CD4-positive, CD25-positive, alpha-beta regulatory T cell (primary cell): ENCODE results near the gene KDM4B. TPM values are rescaled to one million over a fixed set of nuclear protein-coding genes. Genes with fewer than 3 reads are reported as not detected.

Experiments used
- ATAC-seq, 2 donors: fragments of 150-1000 bp; cut with Tn5 transposase; one replicate each; pipeline ENCODE4 v1.10.0; 2021; ENCODE audit warnings: low read depth in 2 of 2, moderate number of reproducible peaks in 2 of 2, moderate library complexity in 1 of 2
- DNase-seq, 3 donors: peaks; one replicate each; pipeline versions ENCODE4 v3.0.0 to v3.0.0-alpha.2; 2012 to 2022; ENCODE audit warnings: mixed read lengths in 1 of 3
- H3K27ac ChIP-seq: one replicate; pipeline ENCODE4 v1.7.0; 2013; ENCODE audit warnings: mild to moderate bottlenecking, low read length; ENCODE audit not compliant: insufficient read depth, poor library complexity, severe bottlenecking
- H3K27me3 ChIP-seq: one replicate; pipeline ENCODE4 v1.7.0; 2013; ENCODE audit warnings: low read length; ENCODE audit not compliant: control insufficient read depth, insufficient read depth
- H3K36me3 ChIP-seq: one replicate; pipeline ENCODE4 v1.7.0; 2013; ENCODE audit warnings: mild to moderate bottlenecking, low read length, moderate library complexity; ENCODE audit not compliant: control insufficient read depth, insufficient read depth
- H3K4me1 ChIP-seq: 2 replicates; pipeline ENCODE4 v1.7.0; 2013; ENCODE audit warnings: mild to moderate bottlenecking, low read length; ENCODE audit not compliant: insufficient read depth, control insufficient read depth, poor library complexity, severe bottlenecking
- H3K4me3 ChIP-seq: one replicate; pipeline ENCODE4 v1.7.0; 2013; ENCODE audit warnings: low read depth, mild to moderate bottlenecking, low read length, moderate library complexity
- H3K9me3 ChIP-seq, 2 experiments: 1 replicate in 1 of 2; 2 replicates in 1 of 2; pipeline ENCODE4 v1.7.0; 2013; ENCODE audit warnings: low read length in 2 of 2, mild to moderate bottlenecking in 1 of 2, moderate library complexity in 1 of 2; ENCODE audit not compliant: control insufficient read depth in 2 of 2
- H3K27ac Mint-ChIP-seq, 3 donors: one replicate each; pipeline ENCODE4 v1.8.0; 2020 to 2022; ENCODE audit warnings: mild to moderate bottlenecking in 3 of 3, mixed read lengths in 3 of 3, moderate library complexity in 2 of 3
- H3K27me3 Mint-ChIP-seq: one replicate; pipeline ENCODE4 v1.8.0; 2022; ENCODE audit warnings: mild to moderate bottlenecking, mixed read lengths
- H3K36me3 Mint-ChIP-seq: one replicate; pipeline ENCODE4 v1.8.0; 2020; ENCODE audit warnings: mixed read lengths
- H3K4me1 Mint-ChIP-seq, 4 donors: one replicate each; pipeline ENCODE4 v1.8.0; 2020 to 2022; ENCODE audit warnings: mixed read lengths in 4 of 4, mild to moderate bottlenecking in 1 of 4
- H3K4me3 Mint-ChIP-seq, 4 donors: one replicate each; pipeline ENCODE4 v1.8.0; 2020 to 2022; ENCODE audit warnings: mild to moderate bottlenecking in 4 of 4, mixed read lengths in 4 of 4, moderate library complexity in 3 of 4
- H3K9me3 Mint-ChIP-seq, 7 donors: one replicate each; pipeline ENCODE4 v1.8.0; 2020 to 2022; ENCODE audit warnings: mixed read lengths in 7 of 7, mild to moderate bottlenecking in 3 of 7, moderate library complexity in 2 of 7
- polyA plus RNA-seq, 4 donors: library from polyadenylated mRNA; unstranded; fragments of 300-500 nt; fragmentation: Illumina TruSeq; gene quantifications; one replicate each; pipeline ENCODE4 v1.2.3, GENCODE V29; 2021
- total RNA-seq: library from RNA; stranded (reverse); gene quantifications from one replicate; pipeline ENCODE4 v1.2.3, GENCODE V29; 2022

Gene KDM4B
- total and polyA plus RNA-seq, 5 donors from 2014 or later: 6.3 to 70.0 (median 8.6) TPM

DNA sequence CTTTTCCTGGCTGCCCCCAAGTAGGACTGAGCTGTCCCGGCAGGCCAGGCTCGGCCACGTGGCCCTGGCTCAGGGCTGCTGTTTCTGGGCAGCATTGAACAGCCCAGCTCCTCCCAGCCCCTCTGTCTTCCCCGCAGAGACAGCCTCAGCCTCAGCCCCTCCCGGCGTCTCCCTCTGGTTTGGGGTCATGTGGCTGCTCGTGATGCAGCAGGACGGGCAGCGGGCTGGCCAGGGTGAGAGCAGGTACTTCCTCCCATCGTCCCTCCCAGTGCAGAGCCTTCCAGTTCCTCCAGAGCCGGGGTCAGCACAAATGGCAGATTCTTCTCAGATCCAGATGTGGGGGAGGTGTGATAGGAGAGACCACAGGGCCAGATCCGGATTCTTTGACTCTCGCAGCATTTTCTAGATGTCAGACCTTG is 114.6 kb downstream of the KDM4B start:
- Mint-ChIP-seq H3K9me3 (no peaks in the 10 kb centered on the region), H3K27me3 (no peaks in the 10 kb centered on the region), H3K4me1 (no peaks in the 10 kb centered on the region), H3K36me3 (peaks cover 16% of the 10 kb centered on the region), H3K4me3 (no peak overlapping the region), H3K27ac (no peak overlapping the region)
- no peak overlapping the region for H3K4me3 ChIP-seq
- no peaks in the 10 kb centered on the region for H3K27me3 ChIP-seq
- no peaks in the 10 kb centered on the region for H3K4me1 ChIP-seq
- H3K36me3 ChIP-seq: peaks cover 20% of the 10 kb centered on the region
- H3K27ac ChIP-seq: no peak overlapping the region
- H3K9me3 ChIP-seq: no peaks in the 10 kb centered on the region
- ATAC-seq (no peak), DNase-seq (no peak)

DNA sequence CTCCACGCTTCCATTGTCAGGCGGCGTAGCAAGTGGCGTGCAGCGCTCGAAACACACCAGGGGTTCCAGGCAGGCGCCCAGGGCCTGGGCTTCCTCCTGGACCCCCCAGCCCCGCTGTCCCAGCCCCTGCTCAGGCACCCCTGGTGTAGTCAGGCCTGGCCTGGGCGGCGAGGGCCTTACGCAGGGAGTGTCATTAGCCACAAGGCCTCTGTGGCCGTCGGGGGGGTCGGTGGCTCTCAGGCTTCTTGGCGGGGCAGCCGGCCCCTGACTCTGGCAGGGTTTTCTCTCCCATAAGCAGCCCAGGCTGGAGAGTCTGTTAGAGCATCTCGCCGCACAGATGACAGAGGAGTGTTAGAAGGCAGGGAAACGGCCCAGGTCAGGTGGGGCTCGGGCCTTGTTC is 116.7 kb downstream of the KDM4B start:
- Mint-ChIP-seq H3K9me3 (no peaks in the 10 kb centered on the region), H3K4me1 (no peaks in the 10 kb centered on the region), H3K4me3 (no peak overlapping the region), H3K27ac (no peak overlapping the region), H3K27me3 (no peaks in the 10 kb centered on the region), H3K36me3 (peaks cover 9% of the 10 kb centered on the region)
- ATAC-seq (no peak), DNase-seq (no peak)
- H3K36me3 ChIP-seq: peaks cover 14% of the 10 kb centered on the region
- H3K9me3 ChIP-seq: no peaks in the 10 kb centered on the region
- H3K4me1 ChIP-seq: no peaks in the 10 kb centered on the region
- no peak overlapping the region for H3K27ac ChIP-seq
- H3K27me3 ChIP-seq: no peaks in the 10 kb centered on the region
- no peak overlapping the region for H3K4me3 ChIP-seq

- no peak overlapping the region for H3K4me3 Mint-ChIP-seq
Measured at GRCh38 chr19:5086230-5086629, 117.3 kb downstream of the KDM4B start.

GRCh38 chr19:5086725-5087439 is 118.0 kb downstream of the KDM4B start:
- Mint-ChIP-seq H3K9me3 (no peaks in the 10 kb centered on the region), H3K4me3 (no peak overlapping the region), H3K36me3 (peaks cover 6% of the 10 kb centered on the region), H3K27ac (no peak overlapping the region), H3K27me3 (no peaks in the 10 kb centered on the region), H3K4me1 (no peaks in the 10 kb centered on the region)
- Histone ChIP-seq H3K27ac (no peak overlapping the region), H3K4me3 (no peak overlapping the region), H3K4me1 (no peaks in the 10 kb centered on the region), H3K36me3 (peaks cover 11% of the 10 kb centered on the region), H3K27me3 (no peaks in the 10 kb centered on the region), H3K9me3 (no peaks in the 10 kb centered on the region)
- ATAC-seq (no peak), DNase-seq (no peak)

More at GRCh38 chr19:5086230-5086629, 117.3 kb downstream of the KDM4B start:
- Mint-ChIP-seq H3K36me3 (peaks cover 6% of the 10 kb centered on the region), H3K27me3 (no peaks in the 10 kb centered on the region), H3K4me1 (no peaks in the 10 kb centered on the region), H3K9me3 (no peaks in the 10 kb centered on the region), H3K27ac (no peak overlapping the region)
- Histone ChIP-seq H3K36me3 (peaks cover 11% of the 10 kb centered on the region), H3K4me1 (no peaks in the 10 kb centered on the region), H3K27me3 (no peaks in the 10 kb centered on the region), H3K27ac (no peak overlapping the region), H3K4me3 (no peak overlapping the region), H3K9me3 (no peaks in the 10 kb centered on the region)
- ATAC-seq (no peak), DNase-seq (no peak)

- H3K9me3 ChIP-seq: no peaks in the 10 kb centered on the region
- no peak for ATAC-seq
- Mint-ChIP-seq H3K27me3 (no peaks in the 10 kb centered on the region), H3K9me3 (no peaks in the 10 kb centered on the region), H3K4me1 (no peaks in the 10 kb centered on the region), H3K4me3 (no peak overlapping the region), H3K27ac (no peak overlapping the region), H3K36me3 (peaks cover 6% of the 10 kb centered on the region)
- no peak overlapping the region for H3K27ac ChIP-seq
- DNase-seq: no peak
- no peaks in the 10 kb centered on the region for H3K4me1 ChIP-seq
- peaks cover 11% of the 10 kb centered on the region for H3K36me3 ChIP-seq
- no peak overlapping the region for H3K4me3 ChIP-seq
- H3K27me3 ChIP-seq: no peaks in the 10 kb centered on the region
Measured at GRCh38 chr19:5089283-5089682, 120.4 kb downstream of the KDM4B start.

DNA sequence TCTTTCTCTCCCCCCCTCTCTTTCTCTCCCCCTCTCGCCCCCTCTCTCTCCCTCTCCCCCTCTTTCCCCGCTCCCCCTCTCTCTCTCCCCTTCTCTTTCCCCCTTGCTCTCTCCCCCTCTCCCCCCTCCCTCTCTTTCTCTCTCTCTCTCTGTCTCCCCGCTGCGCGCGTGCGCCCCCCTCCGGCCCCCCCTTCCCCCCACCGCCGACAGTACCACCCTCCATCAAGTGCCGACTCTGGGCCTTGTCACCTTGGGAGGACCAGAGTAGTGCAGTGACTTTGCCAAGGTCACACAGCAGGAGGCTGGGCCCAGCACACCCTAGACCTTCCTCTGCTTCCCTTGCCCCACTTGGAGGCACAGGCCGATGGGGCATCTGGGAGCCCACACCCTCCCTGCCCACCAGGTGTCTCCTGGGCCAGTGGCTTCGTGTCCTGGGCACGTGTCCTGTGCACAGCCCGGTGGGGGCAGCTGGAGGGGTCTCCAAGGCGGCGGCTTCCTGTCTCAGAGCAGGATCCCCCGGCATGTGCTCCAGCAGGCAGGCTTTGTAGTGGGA is 121.6 kb downstream of the KDM4B start:
- Histone ChIP-seq H3K27ac (no peak overlapping the region), H3K27me3 (no peaks in the 10 kb centered on the region), H3K9me3 (no peaks in the 10 kb centered on the region), H3K4me3 (no peak overlapping the region), H3K4me1 (no peaks in the 10 kb centered on the region), H3K36me3 (peaks cover 11% of the 10 kb centered on the region)
- peaks cover 6% of the 10 kb centered on the region for H3K36me3 Mint-ChIP-seq
- no peaks in the 10 kb centered on the region for H3K9me3 Mint-ChIP-seq
- no peaks in the 10 kb centered on the region for H3K4me1 Mint-ChIP-seq
- H3K27me3 Mint-ChIP-seq: no peaks in the 10 kb centered on the region
- DNase-seq: no peak
- no peak for ATAC-seq
- H3K27ac Mint-ChIP-seq: no peak overlapping the region
- H3K4me3 Mint-ChIP-seq: no peak overlapping the region

DNA sequence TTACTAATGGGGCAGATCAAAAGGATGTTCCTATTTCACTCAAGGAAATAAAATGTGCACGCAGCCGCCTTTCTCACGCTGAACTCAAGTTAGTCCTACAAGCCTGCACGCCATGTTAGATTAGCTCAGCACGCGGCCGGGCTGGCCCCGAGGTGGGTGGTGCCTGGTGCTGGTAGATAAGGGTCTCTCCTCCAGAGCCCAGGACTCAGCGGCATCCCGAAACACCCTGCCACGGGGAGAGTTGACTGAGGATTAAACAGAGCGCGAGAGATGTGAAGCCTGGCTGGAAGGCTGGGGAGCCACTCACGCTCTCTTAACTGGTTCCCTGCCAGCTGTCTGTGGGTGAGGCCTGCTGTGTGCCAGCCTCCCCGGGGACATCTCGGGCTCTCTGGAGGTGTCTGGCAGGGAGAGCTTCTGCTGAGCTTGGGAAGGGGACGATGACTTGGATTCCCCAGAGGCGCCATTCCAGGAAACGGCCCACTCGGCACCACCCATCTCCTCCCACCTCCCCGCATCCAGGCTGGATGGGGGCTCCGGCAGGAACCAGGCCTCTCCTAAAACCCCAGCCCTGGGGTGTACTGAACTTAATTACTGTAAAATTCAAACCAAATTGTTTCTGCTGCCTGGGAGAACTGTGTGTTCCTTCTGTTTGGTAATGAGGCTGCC is 122.2 kb downstream of the KDM4B start:
- no peak overlapping the region for H3K27ac ChIP-seq
- no peaks in the 10 kb centered on the region for H3K27me3 ChIP-seq
- Mint-ChIP-seq H3K27ac (no peak overlapping the region), H3K9me3 (no peaks in the 10 kb centered on the region), H3K4me1 (no peaks in the 10 kb centered on the region), H3K4me3 (no peak overlapping the region), H3K27me3 (no peaks in the 10 kb centered on the region), H3K36me3 (peaks cover 9% of the 10 kb centered on the region)
- peaks cover 11% of the 10 kb centered on the region for H3K36me3 ChIP-seq
- DNase-seq (no peak), ATAC-seq (no peak)
- no peak overlapping the region for H3K4me3 ChIP-seq
- H3K9me3 ChIP-seq: no peaks in the 10 kb centered on the region
- no peaks in the 10 kb centered on the region for H3K4me1 ChIP-seq
